ENCODE data around the gene IL13RA1.

Gene IL13RA1

GRCh38 chrX:118726887-118727685, at the start of gene IL13RA1:
Gene IL13RA1, plus strand, starts transcription at chrX:118727606. Its CDS starts 33 bp downstream, at chrX:118727639.
- TF ChIP-seq CTCF (IDR thresholded peaks at IDR 0.05; ENCODE audit: borderline replicate concordance, control extremely low read depth, extremely low read depth, insufficient read depth, missing control alignments) = no peak
- DNase-seq (ENCODE audit: low spot score) = peak; percentile 62
- in situ Hi-C loops (cut with MboI; ENCODE audit: low sequenced_read_pairs, unreplicated experiment) = no loop called here

GRCh38 chrX:118679290-118679689, 48.1 kb upstream of the IL13RA1 start:
- TF ChIP-seq CTCF (IDR thresholded peaks at IDR 0.05; ENCODE audit: borderline replicate concordance, control extremely low read depth, extremely low read depth, insufficient read depth, missing control alignments) = no peak
- no peak for DNase-seq (ENCODE audit: low spot score)
- in situ Hi-C loops (cut with MboI; ENCODE audit: low sequenced_read_pairs, unreplicated experiment) = no loop called here

GRCh38 chrX:118682258-118683014, 45.0 kb upstream of the IL13RA1 start:
- in situ Hi-C loops (cut with MboI; ENCODE audit: low sequenced_read_pairs, unreplicated experiment) = no loop called here
- DNase-seq (ENCODE audit: low spot score) = no peak

GRCh38 chrX:118685393-118685792, 42.0 kb upstream of the IL13RA1 start:
- in situ Hi-C loops (cut with MboI; ENCODE audit: low sequenced_read_pairs, unreplicated experiment) = no loop called here
- no peak for TF ChIP-seq CTCF (IDR thresholded peaks at IDR 0.05; ENCODE audit: borderline replicate concordance, control extremely low read depth, extremely low read depth, insufficient read depth, missing control alignments)
- DNase-seq (ENCODE audit: low spot score) = no peak

More at GRCh38 chrX:118682258-118683014, 45.0 kb upstream of the IL13RA1 start:
- no peak for TF ChIP-seq CTCF (IDR thresholded peaks at IDR 0.05; ENCODE audit: borderline replicate concordance, control extremely low read depth, extremely low read depth, insufficient read depth, missing control alignments)

- no peak for TF ChIP-seq CTCF (IDR thresholded peaks at IDR 0.05; ENCODE audit: borderline replicate concordance, control extremely low read depth, extremely low read depth, insufficient read depth, missing control alignments)
- DNase-seq (ENCODE audit: low spot score) = no peak
- in situ Hi-C loops (cut with MboI; ENCODE audit: low sequenced_read_pairs, unreplicated experiment) = no loop called here
Observed at GRCh38 chrX:118688935-118689334, 38.5 kb upstream of the IL13RA1 start.

GRCh38 chrX:118693843-118694242, 33.6 kb upstream of the IL13RA1 start:
- in situ Hi-C loops (cut with MboI; ENCODE audit: low sequenced_read_pairs, unreplicated experiment) = no loop called here
- DNase-seq (ENCODE audit: low spot score) = no peak
- TF ChIP-seq CTCF (IDR thresholded peaks at IDR 0.05; ENCODE audit: borderline replicate concordance, control extremely low read depth, extremely low read depth, insufficient read depth, missing control alignments) = no peak

All from GM13976 (cell line).